ENCODE results near the gene CCDC27.
A peak's percentile ranks its signal among the peaks of the same experiment; 100 is the strongest.

Gene CCDC27

DNA sequence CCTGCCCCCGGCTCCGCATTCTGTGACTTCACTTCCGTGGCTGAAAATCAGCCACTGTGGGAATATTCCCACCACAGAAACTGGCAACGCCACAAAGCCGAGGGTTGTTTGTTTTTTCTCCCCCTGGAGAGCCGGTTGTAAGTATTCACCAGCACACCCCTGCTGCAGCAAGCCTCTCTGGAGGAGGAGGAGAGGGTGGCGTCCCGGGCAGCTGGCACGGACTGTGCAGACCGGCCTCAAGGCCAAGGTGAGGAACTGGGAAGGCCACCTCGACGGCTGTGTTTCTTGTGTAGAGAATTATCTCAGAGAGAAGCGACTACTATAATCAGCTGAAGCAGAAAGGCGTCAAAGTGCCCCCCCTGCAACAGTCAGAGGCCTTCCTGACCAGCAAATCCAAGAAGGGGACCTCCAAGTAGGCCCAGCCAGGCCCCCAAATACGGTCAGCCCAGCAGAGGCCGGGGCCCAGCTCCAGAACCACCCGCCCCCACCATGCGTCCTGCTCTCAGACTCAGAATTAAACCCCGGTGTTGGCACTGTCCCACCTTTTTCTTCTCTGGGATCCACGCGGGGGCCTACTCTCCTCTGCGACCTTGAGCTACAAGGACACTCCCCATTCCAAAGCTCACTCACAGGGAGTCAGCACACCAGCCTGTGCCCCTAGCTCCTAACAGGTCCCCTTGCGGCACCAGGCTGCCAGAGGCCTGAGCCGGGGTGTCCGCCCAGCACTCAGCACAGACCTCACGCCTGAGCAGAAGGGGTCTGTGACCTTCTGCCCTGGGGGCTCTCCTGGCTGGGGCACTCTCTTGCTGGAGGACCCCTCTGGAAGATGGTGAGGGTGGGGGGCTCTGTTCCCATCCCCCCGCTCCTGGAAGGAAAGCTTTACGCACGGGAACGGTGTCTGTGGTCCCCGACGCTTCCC, 19.1 kb downstream of the CCDC27 start:
- DNase-seq = no peak
- in situ Hi-C loops (cut with HindIII; ENCODE audit: low pct_ligation_motif_present, low pct_unique_long_range_greater_than_20kb, low sequenced_read_pairs) = no loop called here

DNA sequence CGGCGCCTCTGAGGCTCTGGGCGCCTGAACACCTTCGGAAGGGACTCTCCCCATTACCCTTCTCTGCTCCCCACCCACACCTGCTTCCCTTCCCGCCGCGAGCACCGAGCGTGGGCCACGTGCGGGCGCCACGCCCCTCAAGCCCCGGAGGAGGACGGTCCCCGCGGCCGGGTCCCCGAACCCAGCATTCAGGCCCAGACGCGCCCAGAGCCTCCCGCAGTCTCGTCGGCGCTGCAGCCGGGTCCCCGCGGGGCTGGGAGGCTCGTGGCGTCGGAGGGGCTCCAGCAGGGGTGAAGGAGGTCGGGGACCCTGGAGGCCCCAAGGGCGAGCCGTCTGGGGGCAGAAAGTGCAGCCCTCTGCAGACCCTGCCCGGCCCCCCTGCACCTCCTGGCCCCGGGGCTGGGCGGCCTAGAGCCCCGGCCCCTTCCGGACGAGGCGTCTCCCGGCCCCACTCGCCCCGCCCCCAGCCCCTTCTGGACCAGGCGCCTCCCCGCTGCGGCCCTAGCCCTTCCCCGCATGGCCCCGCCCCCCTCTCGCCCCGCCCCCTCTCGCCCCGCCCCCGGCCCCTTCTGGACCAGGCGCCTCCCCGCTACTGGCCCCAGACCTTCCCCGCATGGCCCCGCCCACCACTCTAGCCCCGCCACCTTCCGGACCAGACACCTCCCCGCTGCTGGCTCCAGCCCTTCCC, 19.9 kb downstream of the CCDC27 start:
- peak; percentile 81 for DNase-seq
- in situ Hi-C loops (cut with HindIII; ENCODE audit: low pct_ligation_motif_present, low pct_unique_long_range_greater_than_20kb, low sequenced_read_pairs) = no loop called here

DNA sequence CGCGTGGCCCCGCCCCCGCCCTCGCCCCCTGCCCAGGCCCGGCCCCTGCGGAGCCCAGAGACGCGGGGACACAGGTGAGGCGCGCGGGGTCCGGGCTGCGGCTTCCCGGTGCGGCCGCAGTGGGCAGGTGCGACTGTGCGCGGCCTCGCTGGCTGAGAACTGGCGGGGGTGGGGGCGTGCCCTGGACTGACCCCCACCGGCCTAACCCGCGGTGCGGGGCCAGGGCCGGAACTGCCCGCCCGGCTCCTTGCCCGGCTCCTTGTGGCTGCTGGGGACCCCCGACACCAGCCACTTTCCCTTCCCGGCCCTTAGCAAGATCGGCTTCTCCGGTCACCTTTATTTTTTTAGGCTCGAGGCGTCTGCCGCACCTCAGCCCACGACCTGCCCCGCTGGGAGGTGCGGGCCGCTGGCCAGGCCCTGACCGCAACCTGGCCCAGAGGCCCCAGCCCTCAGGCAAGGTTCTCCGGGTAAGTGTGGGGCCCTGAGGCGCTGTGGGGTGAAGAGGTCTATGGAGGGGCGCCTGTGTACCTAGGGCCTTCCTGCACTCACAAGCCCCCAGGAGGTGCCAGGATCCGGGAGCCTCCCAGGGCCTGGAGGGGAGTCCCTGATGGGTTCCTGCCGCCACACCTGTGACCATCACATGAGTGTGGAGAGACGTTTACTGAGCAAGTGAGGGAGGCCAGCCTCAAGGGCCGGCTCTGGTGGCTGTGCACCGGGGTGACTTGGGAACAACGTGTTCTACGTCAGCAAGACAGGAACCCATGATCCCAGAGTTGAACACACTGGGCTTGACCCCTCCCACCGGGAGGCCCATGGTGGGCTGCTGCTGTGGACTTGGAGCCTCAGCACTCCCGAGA, 20.7 kb downstream of the CCDC27 start, which contains the start of gene SMIM1:
Gene SMIM1, plus strand, starts transcription at position 35 of the 857 bp plus-strand sequence. CDS start 2,625 bp downstream, outside the sequence.
- in situ Hi-C loops (cut with HindIII; ENCODE audit: low pct_ligation_motif_present, low pct_unique_long_range_greater_than_20kb, low sequenced_read_pairs) = no loop called here
- DNase-seq = no peak

DNA sequence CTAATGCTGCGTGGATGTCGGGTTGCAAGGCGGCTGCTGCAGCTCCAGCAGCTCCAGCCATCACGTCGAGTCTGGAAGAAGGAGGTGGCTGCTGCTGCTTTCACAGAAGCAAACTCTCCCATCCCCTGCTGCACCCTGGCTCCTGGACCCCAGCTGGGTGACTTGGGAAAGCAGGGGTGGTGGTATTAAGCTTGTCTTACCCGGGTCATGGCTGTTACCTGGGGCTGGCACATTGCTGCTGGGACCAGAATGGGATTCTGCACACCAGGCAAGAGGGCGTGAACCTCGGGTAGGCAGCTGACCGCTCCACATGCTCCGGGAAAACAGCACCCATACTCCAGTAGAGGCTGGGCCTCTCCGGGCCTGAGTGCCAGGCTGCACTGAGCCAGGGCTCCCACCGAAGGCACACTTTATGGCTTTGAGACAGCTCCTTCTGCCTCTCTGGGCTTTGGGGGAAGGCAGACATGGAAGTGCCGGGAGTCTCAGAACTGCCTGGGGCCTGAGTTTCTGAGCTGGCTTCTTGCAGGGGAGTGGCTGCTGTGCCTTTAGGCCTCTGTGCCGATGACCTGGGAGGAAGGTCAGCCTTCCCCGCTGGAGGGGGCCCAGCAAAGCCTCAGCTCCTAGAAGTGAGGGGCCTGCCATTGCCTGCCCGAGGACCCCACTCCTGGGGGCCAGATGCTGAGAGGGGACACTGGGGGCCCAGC, 21.5 kb downstream of the CCDC27 start:
- DNase-seq = no peak
- in situ Hi-C loops (cut with HindIII; ENCODE audit: low pct_ligation_motif_present, low pct_unique_long_range_greater_than_20kb, low sequenced_read_pairs) = no loop called here

DNA sequence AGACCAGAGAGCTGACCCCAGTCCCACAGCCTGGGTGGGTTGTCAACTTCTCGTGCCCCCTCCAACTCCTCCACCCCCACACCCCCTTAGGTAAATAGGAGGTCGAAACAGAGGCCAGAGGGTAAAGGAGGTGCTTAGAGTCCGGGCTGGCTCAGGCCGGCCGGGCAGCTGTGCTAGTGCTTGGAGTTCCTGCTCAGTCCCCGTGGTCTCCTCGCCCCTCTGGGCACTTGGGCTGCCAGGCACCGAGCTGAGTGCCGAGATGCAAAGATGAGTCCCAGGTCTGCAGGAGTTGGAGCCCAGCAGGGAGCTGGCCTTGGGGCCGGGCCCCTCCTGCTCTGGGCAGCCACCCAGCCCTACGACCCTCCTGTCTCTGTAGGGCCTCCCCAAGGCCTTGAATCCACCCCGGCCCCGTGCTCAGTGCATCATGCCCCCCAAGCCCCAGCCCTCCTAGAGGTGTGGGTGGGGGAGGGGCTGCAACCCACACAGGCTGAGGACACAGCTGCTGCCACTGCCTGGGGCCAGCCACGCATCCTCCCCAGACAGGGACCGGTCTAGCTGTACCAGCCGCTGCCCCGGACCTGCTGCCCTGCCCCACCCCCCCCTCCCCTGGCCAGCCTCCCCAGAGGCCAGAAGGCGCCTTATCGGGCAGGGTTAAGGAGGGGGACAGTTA, 22.2 kb downstream of the CCDC27 start:
- DNase-seq = no peak
- in situ Hi-C loops (cut with HindIII; ENCODE audit: low pct_ligation_motif_present, low pct_unique_long_range_greater_than_20kb, low sequenced_read_pairs) = no loop called here

DNA sequence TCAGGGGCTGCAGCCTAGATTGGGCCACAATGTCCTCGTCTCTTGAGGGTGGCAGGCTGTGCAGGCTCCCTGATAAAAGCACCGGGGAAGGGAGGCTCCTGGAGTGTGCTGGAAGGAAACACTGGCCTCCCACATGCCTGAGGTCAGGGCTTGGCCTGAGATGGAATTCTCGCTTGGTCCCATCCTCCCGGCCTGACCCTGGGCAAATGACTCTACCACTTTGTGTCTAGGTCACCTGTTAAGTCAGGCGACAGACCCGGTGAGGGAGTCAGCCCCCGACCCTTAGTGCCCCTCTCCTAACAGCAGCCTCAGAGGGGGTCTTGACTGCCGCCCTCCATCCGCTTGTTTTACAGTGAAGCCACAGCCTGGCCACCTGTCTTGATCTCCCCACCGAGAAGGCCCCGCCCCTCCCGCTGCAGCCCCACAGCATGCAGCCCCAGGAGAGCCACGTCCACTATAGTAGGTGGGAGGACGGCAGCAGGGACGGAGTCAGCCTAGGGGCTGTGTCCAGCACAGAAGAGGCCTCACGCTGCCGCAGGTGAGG, 22.8 kb downstream of the CCDC27 start:
- in situ Hi-C loops (cut with HindIII; ENCODE audit: low pct_ligation_motif_present, low pct_unique_long_range_greater_than_20kb, low sequenced_read_pairs) = no loop called here
- peak; percentile 46 for DNase-seq

DNA sequence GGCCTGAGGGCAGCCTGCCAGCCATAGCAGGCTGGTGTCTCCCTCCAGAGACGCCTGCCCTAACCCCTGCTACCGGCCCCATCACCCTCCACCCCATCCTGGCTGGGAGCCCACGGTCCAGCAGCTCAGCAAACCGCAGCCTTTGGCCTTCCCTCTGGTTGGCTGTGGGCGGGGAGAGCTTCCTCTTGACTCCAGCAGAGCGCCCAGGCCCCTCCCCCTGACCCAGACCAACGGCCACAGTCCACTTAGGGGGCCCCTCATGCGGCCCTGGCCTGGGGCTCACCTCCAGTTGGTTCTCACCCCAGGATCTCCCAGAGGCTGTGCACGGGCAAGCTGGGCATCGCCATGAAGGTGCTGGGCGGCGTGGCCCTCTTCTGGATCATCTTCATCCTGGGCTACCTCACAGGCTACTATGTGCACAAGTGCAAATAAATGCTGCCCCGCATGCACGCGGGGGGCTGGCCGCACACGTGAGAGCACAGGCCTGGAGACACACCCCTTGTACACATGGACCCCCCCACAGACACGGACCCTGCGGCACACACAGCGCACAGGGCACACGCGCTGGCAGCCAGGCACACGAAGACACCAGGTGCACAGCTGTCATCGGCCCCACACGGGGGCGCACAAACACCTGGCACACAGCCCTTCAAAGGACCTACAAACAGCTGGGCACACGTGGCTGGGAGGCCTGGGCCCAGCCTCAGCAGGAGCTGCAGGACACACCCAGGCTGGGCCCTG, 23.4 kb downstream of the CCDC27 start:
- in situ Hi-C loops (cut with HindIII; ENCODE audit: low pct_ligation_motif_present, low pct_unique_long_range_greater_than_20kb, low sequenced_read_pairs) = no loop called here

DNA sequence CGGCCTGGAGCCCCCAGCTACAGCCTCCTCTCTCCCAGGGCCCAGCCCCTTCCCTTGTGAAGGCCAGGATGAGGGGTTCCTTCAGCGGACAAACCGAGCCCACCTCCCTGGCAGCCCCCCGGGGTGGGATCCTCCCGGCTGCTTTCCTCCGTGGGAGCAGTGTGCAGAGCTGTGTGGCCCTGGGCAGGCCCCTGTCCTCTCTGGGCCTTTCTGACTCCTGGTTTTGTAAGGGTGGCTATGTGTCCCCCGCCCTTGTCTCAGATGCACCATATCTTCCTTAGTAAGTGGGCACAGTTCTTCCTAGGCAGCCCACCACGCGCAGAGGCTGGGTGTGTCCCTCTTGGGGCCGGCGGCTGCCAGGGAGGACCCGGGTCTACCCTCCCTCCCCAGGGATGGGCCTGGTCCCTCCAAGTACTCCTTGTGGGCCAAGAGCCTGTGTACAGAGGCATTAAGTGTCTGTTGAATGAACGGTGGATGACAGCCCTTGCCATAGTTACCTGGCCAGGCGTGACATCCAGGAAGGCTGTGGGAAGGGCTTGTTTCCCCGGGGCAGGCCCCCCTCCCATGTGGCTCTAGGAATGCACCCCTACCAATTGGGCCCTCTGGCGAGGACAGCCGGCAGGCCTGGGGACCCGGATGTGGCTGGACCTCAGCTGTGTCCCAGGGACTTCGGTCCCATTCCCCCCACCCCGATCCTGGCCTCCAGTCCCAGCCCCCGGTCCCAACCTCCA, 24.1 kb downstream of the CCDC27 start:
- DNase-seq = no peak
- in situ Hi-C loops (cut with HindIII; ENCODE audit: low pct_ligation_motif_present, low pct_unique_long_range_greater_than_20kb, low sequenced_read_pairs) = no loop called here

More for the DNA sequence above, 23.4 kb downstream of the CCDC27 start:
- DNase-seq = peak; percentile 87

DNA sequence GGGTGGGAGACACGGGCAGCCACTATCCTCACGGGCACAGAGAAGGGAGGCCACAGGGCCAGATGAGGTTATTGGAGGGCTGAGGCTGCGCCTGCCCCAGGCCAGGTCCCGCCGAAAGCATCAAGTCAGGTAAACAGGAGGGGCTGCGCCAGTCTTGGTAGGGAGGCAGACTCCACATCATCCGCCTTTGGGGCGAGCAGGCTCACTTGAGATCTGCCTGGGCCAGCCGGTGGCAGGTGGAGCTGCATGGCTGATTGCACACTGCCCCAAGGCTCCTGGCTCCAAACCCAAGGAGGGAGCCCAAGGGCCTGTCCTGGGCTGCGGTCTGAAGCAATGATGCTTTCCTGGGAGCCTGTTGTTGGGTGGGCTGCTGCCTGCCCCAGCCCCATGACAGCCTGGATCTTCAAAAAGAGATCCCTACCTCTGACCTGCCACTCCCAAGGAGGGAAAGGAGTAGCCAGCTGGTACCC, 24.9 kb downstream of the CCDC27 start:
- no peak for DNase-seq
- in situ Hi-C loops (cut with HindIII; ENCODE audit: low pct_ligation_motif_present, low pct_unique_long_range_greater_than_20kb, low sequenced_read_pairs) = no loop called here

DNA sequence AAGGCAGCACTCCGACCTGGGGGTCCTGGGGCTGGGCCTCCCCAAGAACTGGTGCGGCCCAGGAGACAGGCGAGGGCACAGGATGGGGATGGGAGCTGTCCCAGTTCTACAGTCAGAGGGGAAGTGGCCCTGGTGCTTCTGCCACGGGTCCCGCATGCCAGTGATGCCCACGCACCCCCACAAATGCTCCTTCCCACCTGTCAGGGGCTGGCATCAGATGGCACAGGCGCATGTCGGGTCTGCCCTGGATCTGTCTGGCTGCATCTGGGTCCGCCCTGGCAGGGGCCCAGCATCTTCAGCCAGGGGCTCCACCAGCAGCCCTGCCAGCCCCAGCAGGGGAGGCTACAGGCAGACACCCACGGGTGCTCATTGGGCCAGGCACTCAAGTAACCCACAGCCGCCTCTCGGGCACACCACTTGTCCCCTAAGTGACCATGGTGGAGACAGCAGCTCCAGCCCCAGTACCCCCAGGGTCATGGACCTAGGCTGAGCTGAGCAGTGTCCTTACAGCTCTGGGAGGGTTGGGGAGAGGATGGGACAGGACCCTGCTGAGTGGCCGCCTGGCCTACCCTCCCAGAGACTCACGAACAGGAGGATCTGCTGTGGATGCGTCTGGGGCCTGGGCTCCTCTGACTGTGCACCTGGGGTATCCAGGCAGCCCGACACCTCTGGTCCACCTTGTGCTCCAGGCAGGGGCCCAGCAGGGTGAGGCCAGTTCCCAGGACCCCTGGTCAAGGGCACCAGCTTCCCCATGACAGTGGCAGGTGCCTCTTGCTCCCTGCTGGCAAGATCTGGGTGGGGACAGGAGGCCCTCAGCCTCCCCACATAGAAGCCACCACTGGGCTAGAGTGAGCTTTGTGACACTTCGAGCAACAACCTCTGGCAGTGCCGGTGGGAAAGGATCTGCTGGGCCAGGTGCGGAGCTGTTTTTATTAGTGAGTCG, 25.7 kb downstream of the CCDC27 start:
- DNase-seq = no peak
- in situ Hi-C loops (cut with HindIII; ENCODE audit: low pct_ligation_motif_present, low pct_unique_long_range_greater_than_20kb, low sequenced_read_pairs) = no loop called here

DNA sequence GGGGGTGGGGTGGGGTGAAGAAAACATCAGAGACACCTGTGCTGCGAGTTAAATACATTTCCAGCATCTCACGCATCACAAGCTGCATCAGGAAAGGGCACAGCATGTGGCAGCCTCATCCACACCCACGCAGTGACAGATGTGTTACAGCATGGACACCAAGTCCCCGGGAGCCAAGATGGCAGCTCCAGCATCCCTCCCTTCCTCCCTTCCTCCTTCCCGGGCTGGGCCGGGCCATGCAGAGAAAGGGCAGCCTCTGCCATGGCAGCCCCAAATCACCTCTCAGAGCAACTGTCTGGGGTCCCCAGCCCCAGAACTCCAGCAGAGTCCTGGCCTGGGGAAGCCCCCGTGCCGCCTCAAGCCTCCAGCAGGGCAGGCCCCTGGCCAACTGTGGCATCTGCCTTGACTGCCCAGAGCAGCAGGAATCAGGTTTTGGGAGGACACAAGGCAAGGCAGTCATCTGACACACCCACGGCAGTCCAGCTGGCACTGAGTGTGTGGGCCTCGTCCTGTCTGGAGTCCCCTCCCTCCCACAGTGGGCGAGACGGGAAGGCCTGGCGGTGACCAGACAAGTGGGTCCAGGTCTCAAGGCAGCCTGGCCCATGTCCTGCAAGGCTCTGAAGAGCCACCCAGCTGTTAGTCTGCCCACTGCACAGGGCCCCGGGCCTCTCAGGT, 26.5 kb downstream of the CCDC27 start:
- in situ Hi-C loops (cut with HindIII; ENCODE audit: low pct_ligation_motif_present, low pct_unique_long_range_greater_than_20kb, low sequenced_read_pairs) = no loop called here
- no peak for DNase-seq

DNA sequence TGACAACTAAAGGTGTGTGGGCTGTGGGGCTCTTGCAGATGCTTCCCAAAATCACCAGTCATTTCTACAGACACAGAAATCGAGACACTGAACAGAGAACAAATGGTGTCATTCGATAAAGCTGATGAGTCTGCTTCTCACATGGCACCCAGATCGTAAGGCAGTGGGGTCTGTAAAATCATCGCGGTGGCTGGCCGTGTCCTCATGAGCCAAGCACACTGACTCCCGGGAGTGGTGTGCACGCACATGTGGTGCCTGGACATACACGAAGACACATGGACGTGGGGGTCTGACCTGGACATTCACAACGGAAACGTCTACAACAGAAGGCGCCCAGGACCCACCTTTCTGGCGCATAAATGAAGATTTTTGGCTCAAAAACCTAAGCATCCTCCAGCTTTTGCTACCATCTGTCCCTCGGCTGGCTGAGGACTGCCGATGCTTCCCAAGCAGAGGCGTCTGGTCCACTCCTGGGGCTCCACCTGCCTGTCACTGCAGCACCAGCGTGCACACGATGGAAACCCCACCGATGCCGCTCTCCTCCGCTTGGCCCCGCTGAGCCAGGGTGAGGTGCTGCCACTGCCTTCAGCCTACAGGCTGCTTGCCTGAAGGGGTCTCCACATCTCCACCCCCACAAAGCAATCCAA, 27.1 kb downstream of the CCDC27 start:
- in situ Hi-C loops (cut with HindIII; ENCODE audit: low pct_ligation_motif_present, low pct_unique_long_range_greater_than_20kb, low sequenced_read_pairs) = no loop called here
- no peak for DNase-seq

DNA sequence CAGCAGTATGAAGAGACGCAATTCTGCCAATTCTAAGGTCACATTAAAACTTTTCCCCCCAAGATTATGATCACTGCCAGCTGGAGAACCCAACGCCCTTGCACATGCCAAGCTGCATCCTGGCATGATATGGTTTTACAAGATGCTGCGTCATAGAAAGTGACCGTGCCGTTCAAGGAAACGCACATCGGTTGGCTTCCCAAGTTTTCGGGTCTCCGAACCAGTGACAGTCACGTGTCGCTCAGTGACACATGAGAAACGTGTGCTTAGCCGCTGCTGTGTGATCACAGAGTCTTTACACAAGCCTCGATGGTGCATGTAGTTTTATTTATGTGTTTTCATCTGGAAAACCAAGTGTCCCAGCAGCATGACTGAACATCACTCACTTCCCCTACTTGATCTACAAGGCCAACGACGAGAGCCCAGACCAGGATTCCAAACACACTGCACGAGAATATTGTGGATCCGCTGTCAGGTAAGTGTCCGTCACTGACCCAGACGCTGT, 27.7 kb downstream of the CCDC27 start:
- in situ Hi-C loops (cut with HindIII; ENCODE audit: low pct_ligation_motif_present, low pct_unique_long_range_greater_than_20kb, low sequenced_read_pairs) = no loop called here
- no peak for DNase-seq

DNA sequence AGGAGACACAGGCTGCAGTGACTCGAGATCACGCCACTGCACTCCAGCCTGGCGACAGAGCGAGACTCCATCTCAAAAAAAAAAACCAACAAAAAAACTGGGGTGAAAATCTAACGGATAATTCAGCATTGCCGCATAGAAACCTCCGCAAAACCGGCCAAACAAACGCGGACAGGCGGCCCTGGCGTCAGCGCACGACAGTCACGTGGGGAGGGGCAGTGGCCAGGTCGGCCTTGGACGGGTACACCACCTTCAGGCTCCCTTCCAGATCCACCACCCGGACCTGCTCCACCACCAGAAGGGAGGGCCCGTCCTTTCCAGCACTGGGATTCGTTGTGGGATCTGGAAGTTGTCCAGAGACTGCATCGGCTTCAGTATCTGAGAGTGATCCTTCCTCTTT, 28.7 kb downstream of the CCDC27 start:
- no peak for DNase-seq

More for the DNA sequence above, 28.7 kb downstream of the CCDC27 start:
- in situ Hi-C loops (cut with HindIII; ENCODE audit: low pct_ligation_motif_present, low pct_unique_long_range_greater_than_20kb, low sequenced_read_pairs) = no loop called here
